Fibroblast of lung (primary cell): Measurements from ENCODE around the gene KLC1.

Source experiments
- CTCF ChIP-seq, 2 donors: IDR thresholded peaks in 1 of 2; conservative IDR thresholded peaks in 1 of 2; 1 replicate in 1 of 2; 2 replicates in 1 of 2; pipeline ENCODE4 v1.5.1; 2011 to 2012; ENCODE audit warnings: low read length in 2 of 2, control low read depth in 1 of 2, inconsistent platforms in 1 of 2, low read depth in 1 of 2, mild to moderate bottlenecking in 1 of 2
- EZH2 ChIP-seq: IDR thresholded peaks from 2 replicates; pipeline ENCODE4 v1.5.1; 2012; ENCODE audit warnings: low read length, control low read depth, mild to moderate bottlenecking; ENCODE audit errors: missing control alignments

GRCh38 chr14:103719751-103720150 lies 90.7 kb downstream of the KLC1 start:
- TF ChIP-seq EZH2 = no peak
- TF ChIP-seq CTCF (conservative IDR thresholded peaks at IDR 0.05 in 1 of 2, IDR thresholded peaks at IDR 0.05 in 1 of 2; ENCODE audit: low read depth in 1 of 2, low read length in 2 of 2) = no peak
